Neural cell (in vitro differentiated cells): ENCODE measurements around the gene MED15. TPM values are rescaled to one million over a fixed set of nuclear protein-coding genes. Genes with fewer than 3 reads are reported as not detected.

Source experiments
- H2AFZ ChIP-seq: fragments of 200-600, 300-800 bp; sonication (generic), shearing (Covaris generic); 2 replicates; pipeline ENCODE4 v1.6.0; 2014; ENCODE audit warnings: low read depth, mild to moderate bottlenecking, antibody characterized with exemption, low read length, moderate library complexity
- H3F3A ChIP-seq: fragments of 200-600 bp; shearing (Covaris generic); 2 replicates; pipeline ENCODE4 v1.6.1; 2016; ENCODE audit warnings: mild to moderate bottlenecking, moderate library complexity, mixed read lengths, antibody characterized with exemption, low read length; ENCODE audit not compliant: insufficient read depth, poor library complexity, severe bottlenecking
- H3K27ac ChIP-seq: fragments of 200-600, 300-800 bp; sonication (generic), shearing (Covaris generic); 2 replicates; pipeline ENCODE4 v1.5.1; 2014; ENCODE audit warnings: mild to moderate bottlenecking, low read length, moderate library complexity
- H3K27me3 ChIP-seq: fragments of 300-800, 200-600 bp; sonication (generic), shearing (Covaris generic); 2 replicates; pipeline ENCODE4 v1.6.0; 2014; ENCODE audit warnings: mild to moderate bottlenecking, low read depth, low read length, moderate library complexity; ENCODE audit not compliant: insufficient read depth
- H3K36me3 ChIP-seq: fragments of 300-800, 200-600 bp; sonication (generic), shearing (Covaris generic); 2 replicates; pipeline ENCODE4 v1.5.1; 2014; ENCODE audit warnings: mild to moderate bottlenecking, antibody characterized with exemption, low read length, moderate library complexity; ENCODE audit not compliant: insufficient read depth
- H3K4me2 ChIP-seq: fragments of 300-800, 200-600 bp; sonication (generic), shearing (Covaris generic); 2 replicates; pipeline ENCODE4 v1.6.0; 2014; ENCODE audit warnings: mild to moderate bottlenecking, low read length
- H3K4me3 ChIP-seq: fragments of 300-800, 200-600 bp; sonication (generic), shearing (Covaris generic); 2 replicates; pipeline ENCODE4 v1.5.1; 2014; ENCODE audit warnings: mild to moderate bottlenecking, low read length, moderate library complexity
- H3K79me2 ChIP-seq: fragments of 200-600 bp; shearing (Covaris generic); replicated peaks from 2 replicates; pipeline ENCODE4 v1.6.0; 2014; ENCODE audit warnings: mild to moderate bottlenecking, low read length, moderate library complexity; ENCODE audit not compliant: insufficient read depth
- H3K9ac ChIP-seq: fragments of 300-800, 200-600 bp; sonication (generic), shearing (Covaris generic); 2 replicates; pipeline ENCODE4 v1.6.1; 2016; ENCODE audit warnings: mild to moderate bottlenecking, low read length, mixed read lengths
- H3K9me2 ChIP-seq: fragments of 200-600 bp; shearing (Covaris generic); 2 replicates; pipeline ENCODE4 v1.6.1; 2016; ENCODE audit warnings: mild to moderate bottlenecking, low read length, mixed read lengths; ENCODE audit not compliant: insufficient read depth
- H3K9me3 ChIP-seq: fragments of 200-600, 300-800 bp; sonication (generic), shearing (Covaris generic); 2 replicates; pipeline ENCODE4 v1.6.1; 2016; ENCODE audit warnings: mild to moderate bottlenecking, mixed run types, low read length, moderate library complexity, mixed read lengths
- H4K20me1 ChIP-seq: fragments of 200-600 bp; shearing (Covaris generic); 2 replicates; pipeline ENCODE4 v1.6.1; 2016; ENCODE audit warnings: mild to moderate bottlenecking, mixed run types; ENCODE audit not compliant: insufficient read depth
- CTCF ChIP-seq: fragments of 450-650 bp; IDR thresholded peaks from 2 replicates; pipeline ENCODE4 v1.5.1; 2014; ENCODE audit warnings: antibody characterized with exemption, mild to moderate bottlenecking, moderate library complexity; ENCODE audit not compliant: poor library complexity, severe bottlenecking
- EP300 ChIP-seq: fragments of 450-650 bp; conservative IDR thresholded peaks from 2 replicates; pipeline ENCODE4 v1.6.1; 2014; ENCODE audit warnings: antibody characterized with exemption, mild to moderate bottlenecking, moderate library complexity; ENCODE audit not compliant: poor library complexity, severe bottlenecking
- MXI1 ChIP-seq: fragments of 450-650 bp; conservative IDR thresholded peaks from 2 replicates; pipeline ENCODE4 v1.6.1; 2014; ENCODE audit warnings: antibody characterized with exemption, mild to moderate bottlenecking; ENCODE audit not compliant: poor library complexity, severe bottlenecking
- POLR2AphosphoS5 ChIP-seq: IDR thresholded peaks from 2 replicates; pipeline ENCODE4 v1.6.1; 2012
- RAD21 ChIP-seq: fragments of 450-650 bp; conservative IDR thresholded peaks from 2 replicates; pipeline ENCODE4 v1.6.1; 2014; ENCODE audit warnings: antibody characterized with exemption, mild to moderate bottlenecking, moderate library complexity
- REST ChIP-seq: IDR thresholded peaks from 2 replicates; pipeline ENCODE4 v1.6.1; 2012; ENCODE audit warnings: borderline replicate concordance
- SMC3 ChIP-seq: fragments of 450-650 bp; conservative IDR thresholded peaks from 2 replicates; pipeline ENCODE4 v1.6.1; 2014; ENCODE audit warnings: antibody characterized with exemption, mild to moderate bottlenecking, moderate library complexity; ENCODE audit not compliant: poor library complexity
- TAF1 ChIP-seq: IDR thresholded peaks from 2 replicates; pipeline ENCODE4 v1.6.1; 2012; ENCODE audit warnings: low read depth
- polyA plus RNA-seq: library from polyadenylated mRNA; depleted of rRNA; stranded (reverse); fragments of >200 nt; gene quantifications from 2 replicates; pipeline ENCODE4 v1.2.3, GENCODE V29; 2014

MED15 gene
- polyA plus RNA-seq, 1 donor from 2014 or later, result 13.2 TPM

- Histone ChIP-seq H2AFZ (no peak overlapping the region), H3K9me3 (no peaks in the 10 kb centered on the region), H3K4me2 (no peak overlapping the region), H3K79me2 (peaks cover 32% of the 10 kb centered on the region), H4K20me1 (no peaks in the 10 kb centered on the region), H3K9me2 (no peaks in the 10 kb centered on the region), H3K4me3 (no peak overlapping the region), H3K36me3 (no peaks in the 10 kb centered on the region), H3F3A (no peaks in the 10 kb centered on the region), H3K9ac (no peak overlapping the region), H3K27ac (no peak overlapping the region), H3K27me3 (no peaks in the 10 kb centered on the region)
- TF ChIP-seq MXI1 (no peak), POLR2AphosphoS5 (no peak), EP300 (no peak), SMC3 (no peak), REST (no peak), TAF1 (no peak)
Observed at GRCh38 chr22:20490941-20491307, 16.5 kb upstream of the MED15 start.

GRCh38 chr22:20491346-20491745, 16.1 kb upstream of the MED15 start:
- H3K4me3 ChIP-seq, result no peak overlapping the region
- TF ChIP-seq RAD21 (no peak), POLR2AphosphoS5 (no peak), EP300 (no peak), SMC3 (no peak), REST (no peak), TAF1 (no peak), CTCF (no peak), MXI1 (no peak)
- H4K20me1 ChIP-seq, result no peaks in the 10 kb centered on the region
- H2AFZ ChIP-seq, result no peak overlapping the region
- H3F3A ChIP-seq, result no peaks in the 10 kb centered on the region
- no peaks in the 10 kb centered on the region for H3K9me3 ChIP-seq
- no peaks in the 10 kb centered on the region for H3K36me3 ChIP-seq
- no peaks in the 10 kb centered on the region for H3K27me3 ChIP-seq
- no peak overlapping the region for H3K9ac ChIP-seq
- H3K79me2 ChIP-seq, result peaks cover 30% of the 10 kb centered on the region
- no peak overlapping the region for H3K27ac ChIP-seq
- no peaks in the 10 kb centered on the region for H3K9me2 ChIP-seq
- no peak overlapping the region for H3K4me2 ChIP-seq
